SJSA1 (cell line): Measurements from ENCODE around the gene AAR2. TPM values are rescaled to one million over a fixed set of nuclear protein-coding genes. Genes with fewer than 3 reads are reported as not detected.

Source experiments
- DNase-seq, 2 experiments: peaks; one replicate each; pipeline ENCODE4 v3.0.0-alpha.2; 2015 to 2020; ENCODE audit warnings: low spot score in 2 of 2, low read depth in 1 of 2
- H3K27ac ChIP-seq: fragments of 250-450 bp; sonication (Bioruptor Pico); 2 replicates; pipeline ENCODE4 v1.5.1; 2020; ENCODE audit warnings: mild to moderate bottlenecking, moderate library complexity
- H3K27me3 ChIP-seq: fragments of 250-450 bp; sonication (Bioruptor Pico); replicated peaks from 2 replicates; pipeline ENCODE4 v1.5.1; 2020; ENCODE audit warnings: mild to moderate bottlenecking, moderate library complexity
- H3K36me3 ChIP-seq: fragments of 250-450 bp; sonication (Bioruptor Pico); 2 replicates; pipeline ENCODE4 v1.5.1; 2020; ENCODE audit warnings: mild to moderate bottlenecking
- H3K4me1 ChIP-seq: fragments of 250-450 bp; sonication (Bioruptor Pico); replicated peaks from 2 replicates; pipeline ENCODE4 v1.6.1; 2021; ENCODE audit warnings: mild to moderate bottlenecking
- H3K4me3 ChIP-seq: fragments of 250-450 bp; sonication (Bioruptor Pico); 2 replicates; pipeline ENCODE4 v1.5.1; 2020; ENCODE audit warnings: mild to moderate bottlenecking
- H3K9me3 ChIP-seq: fragments of 250-450 bp; sonication (Bioruptor Pico); replicated peaks from 2 replicates; pipeline ENCODE4 v1.5.1; 2020; ENCODE audit warnings: mild to moderate bottlenecking
- total RNA-seq: library from RNA; depleted of rRNA; stranded (reverse); fragments of >200 nt; shearing (Covaris generic); gene quantifications from 2 replicates; pipeline ENCODE4 v1.2.3, GENCODE V29; 2014

AAR2 gene
- total RNA-seq, 1 experiment from 2014 or later, result 32.0 TPM

- H3K4me3 ChIP-seq, result no peak overlapping the region
- peaks cover 47% of the 10 kb centered on the region for H3K36me3 ChIP-seq
- no peak overlapping the region for H3K27ac ChIP-seq
- no peaks in the 10 kb centered on the region for H3K27me3 ChIP-seq
- no peaks in the 10 kb centered on the region for H3K4me1 ChIP-seq
- no peaks in the 10 kb centered on the region for H3K9me3 ChIP-seq
- DNase-seq, result no peak
Measured at GRCh38 chr20:36255445-36255844, 19.2 kb downstream of the AAR2 start.

GRCh38 chr20:36259177-36260061 lies 23.1 kb downstream of the AAR2 start:
- DNase-seq, result no peak
- no peak overlapping the region for H3K27ac ChIP-seq
- no peak overlapping the region for H3K4me3 ChIP-seq
- H3K9me3 ChIP-seq, result no peaks in the 10 kb centered on the region
- H3K36me3 ChIP-seq, result peaks cover 29% of the 10 kb centered on the region
- no peaks in the 10 kb centered on the region; the same call in 1 of the 2 replicates for H3K27me3 ChIP-seq
- no peaks in the 10 kb centered on the region for H3K4me1 ChIP-seq

- H3K4me1 ChIP-seq, result no peaks in the 10 kb centered on the region
- no peak overlapping the region for H3K27ac ChIP-seq
- H3K9me3 ChIP-seq, result no peaks in the 10 kb centered on the region
- H3K36me3 ChIP-seq, result peaks cover 22% of the 10 kb centered on the region
- H3K27me3 ChIP-seq, result no peaks in the 10 kb centered on the region; the same call in 1 of the 2 replicates
- no peak for DNase-seq
- no peak overlapping the region for H3K4me3 ChIP-seq
Measured at GRCh38 chr20:36260316-36260715, 24.0 kb downstream of the AAR2 start.

- no peaks in the 10 kb centered on the region for H3K9me3 ChIP-seq
- peaks cover 9% of the 10 kb centered on the region for H3K36me3 ChIP-seq
- no peak for DNase-seq
- no peaks in the 10 kb centered on the region for H3K4me1 ChIP-seq
- H3K4me3 ChIP-seq, result no peak overlapping the region
- H3K27me3 ChIP-seq, result no peaks in the 10 kb centered on the region; the same call in 1 of the 2 replicates
- no peak overlapping the region for H3K27ac ChIP-seq
Measured at GRCh38 chr20:36261389-36262105, 25.3 kb downstream of the AAR2 start.

- no peaks in the 10 kb centered on the region for H3K9me3 ChIP-seq
- H3K4me3 ChIP-seq, result no peak overlapping the region
- DNase-seq, result no peak
- no peak overlapping the region for H3K27ac ChIP-seq
- H3K4me1 ChIP-seq, result no peaks in the 10 kb centered on the region
- no peaks in the 10 kb centered on the region; the same call in 1 of the 2 replicates for H3K27me3 ChIP-seq
- H3K36me3 ChIP-seq, result peaks cover 5% of the 10 kb centered on the region; the same call in 1 of the 2 replicates
Measured at GRCh38 chr20:36262440-36262839, 26.2 kb downstream of the AAR2 start.

GRCh38 chr20:36264426-36265246 lies 28.4 kb downstream of the AAR2 start:
- DNase-seq, result no peak
- Histone ChIP-seq H3K27ac (no peak overlapping the region), H3K27me3 (no peaks in the 10 kb centered on the region; the same call in 1 of the 2 replicates), H3K4me1 (no peaks in the 10 kb centered on the region), H3K4me3 (no peak overlapping the region), H3K36me3 (no peaks in the 10 kb centered on the region), H3K9me3 (no peaks in the 10 kb centered on the region)

GRCh38 chr20:36266189-36266588 lies 29.9 kb downstream of the AAR2 start:
- no peak overlapping the region for H3K4me3 ChIP-seq
- H3K9me3 ChIP-seq, result no peaks in the 10 kb centered on the region
- no peak for DNase-seq
- no peaks in the 10 kb centered on the region; the same call in 1 of the 2 replicates for H3K27me3 ChIP-seq
- H3K4me1 ChIP-seq, result no peaks in the 10 kb centered on the region
- H3K36me3 ChIP-seq, result no peaks in the 10 kb centered on the region
- no peak overlapping the region for H3K27ac ChIP-seq

GRCh38 chr20:36267605-36268381 lies 31.5 kb downstream of the AAR2 start:
- Histone ChIP-seq H3K9me3 (no peaks in the 10 kb centered on the region), H3K27me3 (peaks cover 4% of the 10 kb centered on the region), H3K4me1 (no peaks in the 10 kb centered on the region), H3K27ac (no peak overlapping the region), H3K4me3 (no peak overlapping the region), H3K36me3 (no peaks in the 10 kb centered on the region)
- no peak for DNase-seq

- Histone ChIP-seq H3K4me1 (no peaks in the 10 kb centered on the region), H3K27ac (no peak overlapping the region), H3K27me3 (peaks cover 10% of the 10 kb centered on the region), H3K4me3 (no peak overlapping the region), H3K36me3 (no peaks in the 10 kb centered on the region), H3K9me3 (no peaks in the 10 kb centered on the region)
- DNase-seq, result no peak
Measured at GRCh38 chr20:36268440-36269342, 32.4 kb downstream of the AAR2 start.

- DNase-seq, result no peak
- Histone ChIP-seq H3K9me3 (no peaks in the 10 kb centered on the region), H3K27ac (no peak overlapping the region), H3K27me3 (peaks cover 13% of the 10 kb centered on the region), H3K36me3 (no peaks in the 10 kb centered on the region), H3K4me3 (no peak overlapping the region), H3K4me1 (no peaks in the 10 kb centered on the region)
Measured at GRCh38 chr20:36269507-36269906, 33.2 kb downstream of the AAR2 start.

GRCh38 chr20:36270744-36271638 lies 34.7 kb downstream of the AAR2 start:
- H3K4me3 ChIP-seq, result no peak overlapping the region
- DNase-seq, result no peak
- H3K27ac ChIP-seq, result no peak overlapping the region
- H3K27me3 ChIP-seq, result peaks cover 16% of the 10 kb centered on the region
- H3K9me3 ChIP-seq, result no peaks in the 10 kb centered on the region
- no peaks in the 10 kb centered on the region for H3K4me1 ChIP-seq
- H3K36me3 ChIP-seq, result no peaks in the 10 kb centered on the region
